GM12891 (cell line): ENCODE data around the gene CREB5.

Experiments used
- DNase-seq: peaks from one replicate; pipeline ENCODE4 v3.0.0; 2011; ENCODE audit warnings: low spot score; ENCODE audit not compliant: insufficient read length
- FAIRE-seq: peaks from 2 replicates; lab custom pipeline; 2011; peaks lifted over from hg19 to GRCh38; lab: Jason Lieb, UNC
- PAX5 ChIP-seq: IDR thresholded peaks from 2 replicates; pipeline ENCODE4 v1.6.1; 2011; ENCODE audit warnings: low read length, moderate library complexity, mild to moderate bottlenecking; ENCODE audit not compliant: insufficient read depth, severe bottlenecking
- POLR2A ChIP-seq: IDR thresholded peaks from 2 replicates; pipeline ENCODE4 v1.6.1; 2011; ENCODE audit warnings: low read depth, low read length, control low read depth
- POLR2AphosphoS5 ChIP-seq: IDR thresholded peaks from 2 replicates; pipeline ENCODE4 v1.6.1; 2011; ENCODE audit warnings: low read depth, low read length, control low read depth
- POU2F2 ChIP-seq: IDR thresholded peaks from 2 replicates; pipeline ENCODE4 v1.6.1; 2011; ENCODE audit warnings: low read depth, mild to moderate bottlenecking, control low read depth, low read length, moderate library complexity
- SPI1 ChIP-seq: IDR thresholded peaks from 2 replicates; pipeline ENCODE4 v1.6.1; 2011; ENCODE audit warnings: low read depth, low read length, control low read depth
- TAF1 ChIP-seq: IDR thresholded peaks from 2 replicates; pipeline ENCODE4 v1.6.1; 2011; ENCODE audit warnings: low read depth, low read length, control low read depth

CREB5 gene

GRCh38 chr7:28729727-28730126 lies 317.4 kb downstream of the CREB5 start:
- no peak for DNase-seq
- FAIRE-seq = no peak
- no peak for TF ChIP-seq POLR2A
- no peak for TF ChIP-seq SPI1
- no peak for TF ChIP-seq PAX5
- TF ChIP-seq POLR2AphosphoS5 = no peak
- TF ChIP-seq POU2F2 = no peak
- no peak for TF ChIP-seq TAF1

- DNase-seq (no peak), FAIRE-seq (no peak)
- TF ChIP-seq SPI1 (no peak), POLR2A (no peak), POU2F2 (no peak), POLR2AphosphoS5 (no peak), TAF1 (no peak), PAX5 (no peak)
Measured at GRCh38 chr7:28731092-28731658, 318.9 kb downstream of the CREB5 start.

GRCh38 chr7:28732071-28732869 lies 320.0 kb downstream of the CREB5 start:
- FAIRE-seq (no peak), DNase-seq (no peak)
- no peak for TF ChIP-seq POLR2A
- TF ChIP-seq SPI1 = no peak
- no peak for TF ChIP-seq PAX5
- no peak for TF ChIP-seq POLR2AphosphoS5
- TF ChIP-seq TAF1 = no peak
- TF ChIP-seq POU2F2 = no peak

- TF ChIP-seq PAX5 (no peak), TAF1 (no peak), POLR2AphosphoS5 (no peak), POLR2A (no peak), SPI1 (no peak), POU2F2 (no peak)
- FAIRE-seq = no peak
- DNase-seq = no peak
Measured at GRCh38 chr7:28733035-28733434, 320.7 kb downstream of the CREB5 start.

GRCh38 chr7:28738412-28738811 lies 326.1 kb downstream of the CREB5 start:
- FAIRE-seq = no peak
- DNase-seq = no peak
- TF ChIP-seq PAX5 = no peak
- no peak for TF ChIP-seq TAF1
- no peak for TF ChIP-seq POU2F2
- TF ChIP-seq POLR2AphosphoS5 = no peak
- no peak for TF ChIP-seq SPI1
- TF ChIP-seq POLR2A = no peak

- no peak for TF ChIP-seq POLR2A
- TF ChIP-seq SPI1 = no peak
- TF ChIP-seq POU2F2 = no peak
- no peak for TF ChIP-seq PAX5
- no peak for TF ChIP-seq TAF1
- TF ChIP-seq POLR2AphosphoS5 = no peak
- DNase-seq (no peak), FAIRE-seq (no peak)
Measured at GRCh38 chr7:28739128-28739527, 326.8 kb downstream of the CREB5 start.

GRCh38 chr7:28739826-28740225 lies 327.5 kb downstream of the CREB5 start:
- TF ChIP-seq POLR2A (no peak), PAX5 (no peak), TAF1 (no peak), POLR2AphosphoS5 (no peak), POU2F2 (no peak), SPI1 (no peak)
- FAIRE-seq = no peak
- DNase-seq = no peak

- DNase-seq (no peak), FAIRE-seq (no peak)
- no peak for TF ChIP-seq POLR2AphosphoS5
- no peak for TF ChIP-seq POU2F2
- no peak for TF ChIP-seq POLR2A
- no peak for TF ChIP-seq PAX5
- no peak for TF ChIP-seq TAF1
- no peak for TF ChIP-seq SPI1
Measured at GRCh38 chr7:28744951-28745350, 332.6 kb downstream of the CREB5 start.

GRCh38 chr7:28745351-28745750 lies 333.0 kb downstream of the CREB5 start:
- FAIRE-seq (no peak), DNase-seq (no peak)
- no peak for TF ChIP-seq TAF1
- TF ChIP-seq POLR2A = no peak
- TF ChIP-seq POLR2AphosphoS5 = no peak
- TF ChIP-seq POU2F2 = no peak
- TF ChIP-seq SPI1 = no peak
- TF ChIP-seq PAX5 = no peak

GRCh38 chr7:28747404-28747803 lies 335.1 kb downstream of the CREB5 start:
- no peak for DNase-seq
- FAIRE-seq = no peak
- no peak for TF ChIP-seq POU2F2
- no peak for TF ChIP-seq TAF1
- TF ChIP-seq POLR2AphosphoS5 = no peak
- no peak for TF ChIP-seq POLR2A
- TF ChIP-seq SPI1 = no peak
- no peak for TF ChIP-seq PAX5
